NCI-H69 (cell line): ENCODE measurements around the gene FBP1.

ENCODE experiments used
- DNase-seq: peaks from one replicate; lab custom pipeline; 2025; lab: John Stamatoyannopoulos, UW

The FBP1 gene

GRCh38 chr9:94639061-94639998, at the start of gene FBP1:
Gene FBP1, minus strand, starts transcription at chr9:94639518. Its CDS starts 208 bp downstream, at chr9:94639310.
- DNase-seq: peak; percentile 64

GRCh38 chr9:94687451-94687850, 48.1 kb upstream of the FBP1 start:
- DNase-seq: peak; percentile 51

DNA sequence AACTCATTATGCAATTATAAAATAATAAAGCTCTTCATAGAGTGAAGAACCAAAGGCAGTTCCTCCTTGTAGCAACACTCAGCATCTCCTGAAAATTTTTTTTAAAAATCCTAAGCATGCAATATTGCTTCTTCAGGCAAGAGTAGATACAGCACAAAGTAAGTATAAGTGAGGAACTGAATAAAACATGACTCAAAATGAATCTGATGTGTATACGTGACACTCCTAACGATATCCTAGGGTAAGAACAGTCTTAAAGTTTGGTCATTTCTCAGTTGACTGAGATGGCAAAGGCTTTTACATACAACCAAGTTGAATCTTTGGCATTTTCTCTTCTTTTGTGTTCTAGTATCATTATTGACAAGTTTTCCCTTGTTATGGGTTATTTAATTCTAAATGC, 46.0 kb upstream of the FBP1 start:
- DNase-seq: no peak

DNA sequence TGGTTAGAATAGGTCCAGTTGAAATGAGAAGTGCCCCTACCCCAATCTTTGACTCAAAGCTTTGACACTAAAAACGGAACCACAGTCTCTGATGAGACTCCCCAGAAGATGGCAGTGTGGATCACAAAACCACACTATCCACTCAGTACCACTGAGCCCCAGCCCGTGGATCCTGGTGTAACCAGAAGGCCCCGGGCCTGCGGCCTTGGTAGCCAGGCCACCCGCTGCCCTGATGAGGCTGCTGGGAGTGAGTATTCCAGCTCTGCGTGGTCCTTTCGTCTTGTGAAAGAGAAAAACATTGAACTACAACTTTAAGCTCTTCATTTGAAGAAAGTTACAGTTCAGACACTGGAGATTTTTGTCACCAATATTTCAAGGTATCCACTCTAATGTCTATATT, 42.2 kb upstream of the FBP1 start:
- peak; percentile 88 for DNase-seq

DNA sequence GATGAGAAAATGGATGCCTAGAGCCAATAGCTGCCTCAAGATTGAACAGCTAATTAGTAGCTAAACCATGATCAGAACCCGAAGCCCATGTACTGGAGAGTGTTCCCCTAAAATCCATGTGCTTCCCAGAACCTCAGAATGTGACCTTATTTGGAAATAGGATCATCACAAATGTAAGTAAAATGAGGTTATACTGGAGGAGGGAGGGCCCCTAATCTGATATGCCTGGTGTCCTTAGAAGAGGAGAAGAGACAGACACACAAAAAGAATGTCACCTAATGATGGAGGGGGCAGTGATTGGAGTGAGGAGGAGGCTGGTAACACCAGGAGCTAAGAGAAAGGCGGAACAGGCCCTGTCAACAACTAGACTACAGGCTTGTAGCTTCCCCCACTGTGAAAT, 41.3 kb upstream of the FBP1 start:
- no peak for DNase-seq

DNA sequence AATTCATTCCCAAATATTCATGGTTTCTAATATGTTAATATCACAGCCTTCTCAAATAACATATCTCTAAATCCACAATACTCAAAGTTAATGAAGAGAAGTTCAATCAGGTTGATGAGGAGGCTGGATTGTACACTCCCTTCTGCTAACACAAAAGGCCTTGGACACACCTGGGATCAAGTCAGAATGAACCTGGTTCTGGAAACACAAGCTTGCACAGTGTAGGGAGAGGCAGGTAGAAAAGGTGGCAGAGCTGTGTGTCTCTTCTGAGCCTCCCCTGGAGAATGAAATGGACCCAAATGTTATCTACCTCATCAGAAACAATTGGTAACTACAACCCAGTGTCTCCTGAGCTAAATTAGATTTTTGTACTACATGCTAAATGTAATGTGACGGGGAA, 40.7 kb upstream of the FBP1 start:
- DNase-seq: no peak

DNA sequence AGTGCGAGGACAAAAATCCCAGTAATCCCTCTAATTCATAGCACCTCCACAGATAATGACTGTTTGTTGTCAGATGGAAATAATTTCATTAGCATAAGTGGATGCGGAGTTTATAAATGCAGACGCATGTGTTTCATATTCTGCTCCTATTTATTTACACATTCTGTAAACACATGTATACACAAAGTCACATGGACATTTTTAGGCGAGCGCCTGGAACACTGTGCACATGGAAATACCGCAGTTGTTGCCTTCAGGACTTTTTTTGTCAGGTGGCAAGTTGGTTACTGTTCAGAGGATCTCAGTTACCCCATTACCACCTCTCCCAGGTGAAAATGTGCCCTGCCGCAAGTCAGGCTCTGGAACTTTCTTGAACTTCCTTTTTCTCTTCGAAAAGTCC, 40.3 kb upstream of the FBP1 start:
- no peak for DNase-seq

DNA sequence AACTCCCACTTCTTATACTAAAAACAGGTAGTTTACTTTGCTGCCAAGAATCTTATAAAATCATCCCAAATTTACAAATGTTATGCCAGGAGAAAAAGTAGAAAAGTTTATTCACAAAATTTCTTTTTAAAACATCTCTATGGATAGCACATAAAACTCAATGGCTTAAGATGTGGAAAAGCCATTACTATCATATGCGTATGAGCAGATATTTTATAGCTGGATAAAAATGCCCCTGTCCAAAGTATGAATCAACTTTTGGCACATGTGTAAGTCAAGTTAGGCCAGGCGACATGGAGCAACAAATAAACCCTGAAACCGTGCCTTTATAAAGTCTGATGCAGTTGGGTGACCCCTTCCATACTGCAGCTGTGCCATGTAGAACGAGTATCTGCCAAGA, 38.6 kb upstream of the FBP1 start:
- no peak for DNase-seq

DNA sequence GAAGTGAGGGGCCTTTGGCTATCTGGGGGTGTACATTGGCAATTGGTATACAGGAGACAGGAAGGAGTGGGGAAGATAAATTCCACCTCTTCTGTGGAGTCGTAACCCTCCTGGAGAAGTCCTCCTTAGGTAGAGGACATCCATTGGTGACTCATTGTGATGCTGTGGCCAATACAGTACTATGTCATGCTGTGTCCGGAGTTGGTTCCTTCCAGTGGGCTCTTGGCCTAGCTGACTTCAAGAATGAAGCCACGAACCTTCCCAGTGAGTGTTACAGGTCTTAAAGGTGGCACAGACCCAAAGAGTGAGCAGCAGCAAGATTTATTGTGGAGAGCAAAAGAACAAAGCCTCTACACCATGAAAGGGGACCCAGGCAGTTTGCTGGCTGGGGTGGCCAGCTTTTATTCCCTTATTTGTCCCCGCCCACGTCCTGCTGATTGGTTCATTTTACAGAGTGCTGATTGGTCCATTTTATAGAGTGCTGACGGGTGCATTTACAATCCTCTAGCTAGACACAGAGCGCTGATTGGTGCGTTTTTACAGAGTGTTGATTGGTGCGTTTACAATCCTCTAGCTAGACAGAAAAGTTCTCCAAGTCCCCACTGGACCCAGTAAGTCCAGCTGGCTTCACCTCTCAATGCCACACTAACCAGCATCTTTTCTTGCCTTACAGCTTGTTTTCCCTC, 37.3 kb upstream of the FBP1 start:
- DNase-seq: no peak

DNA sequence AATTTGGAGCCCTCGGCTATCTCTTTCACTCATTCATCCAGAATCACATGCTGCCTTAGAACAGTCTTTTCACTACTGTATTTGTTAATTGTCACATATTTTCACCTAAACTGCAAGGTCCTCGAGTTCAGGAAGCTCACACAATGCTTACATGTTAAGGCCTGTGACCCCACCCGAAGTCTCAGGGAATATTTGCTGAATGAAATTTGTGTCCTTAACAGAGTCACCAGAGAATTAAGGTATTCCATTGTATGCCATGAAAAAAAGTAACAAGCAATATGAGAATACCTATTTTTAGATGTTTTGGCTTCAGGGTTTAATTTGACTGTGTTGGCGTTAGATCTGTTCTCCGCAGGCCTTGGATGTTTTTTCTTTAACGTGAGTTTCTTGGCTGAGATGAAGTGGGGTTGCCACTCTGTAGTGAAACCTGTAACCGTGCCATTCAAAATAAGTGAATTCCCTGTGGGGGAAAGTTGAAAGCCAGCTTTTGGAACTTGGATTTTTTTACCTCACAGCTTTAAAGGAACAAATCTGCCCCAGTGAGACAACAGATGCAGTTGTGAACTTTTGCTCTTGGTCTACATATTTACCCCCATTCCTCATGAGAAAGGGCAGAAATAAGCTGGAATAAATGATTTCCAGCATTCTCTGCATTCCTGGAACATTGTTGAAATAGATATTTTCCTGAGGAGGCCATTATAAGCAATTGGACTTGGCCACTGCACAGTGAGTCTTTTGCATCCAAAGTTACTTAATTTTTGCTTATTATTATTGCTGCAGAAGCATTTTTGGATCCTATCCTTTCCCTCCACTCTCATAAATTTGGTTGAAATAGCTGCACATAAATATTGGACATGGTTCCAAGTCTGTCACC, 35.9 kb upstream of the FBP1 start:
- DNase-seq: no peak

GRCh38 chr9:94672811-94673487, 33.6 kb upstream of the FBP1 start:
- no peak for DNase-seq

GRCh38 chr9:94668928-94669729, 29.8 kb upstream of the FBP1 start:
- peak; percentile 86 for DNase-seq

- DNase-seq: no peak
These were observed 29.2 kb upstream of the FBP1 start for GRCh38 chr9:94668418-94668927.

- DNase-seq: no peak
These were observed 27.2 kb upstream of the FBP1 start for GRCh38 chr9:94666364-94667099.

DNA sequence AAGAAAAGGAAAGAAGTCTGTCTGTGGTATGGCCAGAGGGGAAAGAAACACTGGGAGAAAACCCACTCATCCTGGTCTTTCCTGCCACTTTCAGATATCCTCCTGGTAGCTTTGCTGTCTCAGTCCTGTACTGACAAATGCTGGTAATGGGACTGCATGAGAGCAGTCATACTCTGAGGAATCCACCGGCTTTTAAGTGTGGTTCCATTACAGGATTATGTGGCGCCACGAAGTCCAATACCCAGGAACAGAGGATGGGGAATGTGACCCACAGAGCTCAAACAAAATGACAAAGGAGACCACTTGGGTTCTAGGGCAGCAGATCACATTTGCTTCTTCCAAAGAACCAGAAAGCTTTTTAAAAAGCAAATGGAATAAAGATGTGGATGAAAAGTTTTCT, 26.3 kb upstream of the FBP1 start:
- DNase-seq: no peak

DNA sequence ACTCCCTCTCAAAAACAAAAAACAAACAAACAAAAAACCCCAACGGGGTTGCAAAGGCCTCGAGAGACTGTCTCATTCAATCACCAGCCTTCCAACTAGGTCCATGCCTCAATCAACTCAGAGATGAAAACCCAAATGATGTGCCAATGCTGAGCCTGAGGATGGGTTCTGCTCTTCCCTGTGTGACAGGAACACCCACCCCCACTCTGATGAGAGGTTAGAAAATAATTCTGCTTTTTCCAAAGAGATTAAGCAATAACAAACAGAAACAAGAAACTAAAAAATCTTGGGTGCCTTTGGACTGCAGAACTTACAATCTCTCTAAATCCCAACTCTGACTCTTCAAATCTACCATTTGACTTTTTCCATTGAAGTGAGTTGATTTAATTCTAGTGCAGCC, 25.5 kb upstream of the FBP1 start:
- DNase-seq: no peak

- DNase-seq: no peak
These were observed 24.3 kb upstream of the FBP1 start for GRCh38 chr9:94663640-94664039.

DNA sequence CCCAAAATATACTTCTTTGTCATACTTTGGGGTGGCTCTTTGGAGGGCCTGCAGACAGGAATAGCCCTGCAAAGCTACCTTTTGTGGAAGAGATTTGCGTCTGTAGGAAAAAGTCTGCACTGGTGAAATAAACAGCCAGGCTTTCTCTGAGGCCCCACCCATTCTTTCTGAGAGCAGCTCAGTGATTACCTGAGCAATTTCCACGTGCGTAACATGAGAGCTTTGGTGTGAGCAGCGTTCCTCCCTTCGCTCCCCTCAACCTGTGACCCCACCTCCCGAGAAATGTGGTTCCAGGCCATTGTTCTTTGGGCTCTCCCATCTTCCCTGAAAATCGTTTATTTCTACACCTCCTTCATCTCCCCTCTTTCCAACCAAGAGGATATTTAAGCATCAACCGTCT, 23.8 kb upstream of the FBP1 start:
- no peak for DNase-seq

- DNase-seq: peak; percentile 39
These were observed 17.9 kb upstream of the FBP1 start for GRCh38 chr9:94657021-94657725.
